Femur (tissue), 1 donor: Measurements from ENCODE around the gene RPRD1B.
"Not testable (repeated sequence)": the region's sequence is repeated elsewhere in the genome, so short reads cannot be mapped to it uniquely, and the experiment has no call there.

Experiments
- DNase-seq: peaks from one replicate; pipeline ENCODE4 v3.0.0-alpha.2; 2017

RPRD1B gene

GRCh38 chr20:38076548-38076947 lies 43.0 kb downstream of the RPRD1B start:
- DNase-seq, result no peak

- no peak for DNase-seq
These were observed 44.5 kb downstream of the RPRD1B start for GRCh38 chr20:38078084-38078483.

GRCh38 chr20:38079353-38079752 lies 45.8 kb downstream of the RPRD1B start:
- DNase-seq, result no peak

- no peak for DNase-seq
These were observed 48.0 kb downstream of the RPRD1B start for GRCh38 chr20:38081575-38081974.

- no peak for DNase-seq
These were observed 49.3 kb downstream of the RPRD1B start for GRCh38 chr20:38082894-38083293.

GRCh38 chr20:38083338-38084048 lies 49.9 kb downstream of the RPRD1B start:
- no peak for DNase-seq

GRCh38 chr20:38084425-38084951 lies 50.9 kb downstream of the RPRD1B start:
- no peak for DNase-seq

GRCh38 chr20:38085026-38085425 lies 51.5 kb downstream of the RPRD1B start:
- no peak for DNase-seq

- DNase-seq, result no peak
These were observed 56.0 kb downstream of the RPRD1B start for GRCh38 chr20:38089500-38089899.

GRCh38 chr20:38090061-38090460 lies 56.5 kb downstream of the RPRD1B start:
- DNase-seq, result no peak

- DNase-seq, result no peak
These were observed 58.1 kb downstream of the RPRD1B start for GRCh38 chr20:38091441-38092216.

- no peak for DNase-seq
These were observed 58.8 kb downstream of the RPRD1B start for GRCh38 chr20:38092260-38092857.

GRCh38 chr20:38092915-38093314 lies 59.4 kb downstream of the RPRD1B start:
- no peak for DNase-seq

GRCh38 chr20:38093641-38094077 lies 60.1 kb downstream of the RPRD1B start:
- no peak for DNase-seq

GRCh38 chr20:38094373-38094891 lies 60.9 kb downstream of the RPRD1B start:
- no peak for DNase-seq

GRCh38 chr20:38095017-38095686 lies 61.6 kb downstream of the RPRD1B start:
- no peak for DNase-seq

GRCh38 chr20:38098952-38099351 lies 65.4 kb downstream of the RPRD1B start:
- no peak for DNase-seq

- DNase-seq, result not testable (repeated sequence)
These were observed 68.7 kb downstream of the RPRD1B start for GRCh38 chr20:38102206-38102605.

GRCh38 chr20:38104285-38104684 lies 70.7 kb downstream of the RPRD1B start:
- DNase-seq, result no peak

GRCh38 chr20:38106461-38106860 lies 72.9 kb downstream of the RPRD1B start:
- DNase-seq, result no peak

- DNase-seq, result not testable (repeated sequence)
These were observed 73.8 kb downstream of the RPRD1B start for GRCh38 chr20:38107386-38107785.

- DNase-seq, result not testable (repeated sequence)
These were observed 74.4 kb downstream of the RPRD1B start for GRCh38 chr20:38107916-38108315.
